ENCODE measurements around the gene PER1.

PER1 gene

GRCh38 chr17:8137645-8138373 is 14.4 kb downstream of the PER1 start:
- DNase-seq = peak; percentile 59

DNA sequence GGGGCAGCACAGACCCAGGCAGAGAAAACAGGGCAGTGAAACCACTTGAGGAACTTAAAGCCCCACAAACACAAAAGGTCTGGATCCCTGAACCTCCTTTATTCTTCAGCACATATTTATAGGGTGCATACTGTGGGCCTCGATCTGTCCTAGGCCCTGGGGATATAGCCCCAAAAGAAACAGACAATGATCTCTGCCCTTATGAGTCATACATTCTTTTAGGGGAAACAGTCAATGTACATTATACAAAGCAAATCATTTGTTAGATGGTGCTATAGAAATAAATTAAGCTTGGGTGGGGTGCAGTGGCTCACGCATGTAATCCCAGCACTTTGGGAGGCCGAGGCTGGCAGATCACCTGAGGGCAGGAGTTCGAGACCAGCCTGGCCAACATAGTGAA is 18.3 kb downstream of the PER1 start:
- DNase-seq = no peak

DNA sequence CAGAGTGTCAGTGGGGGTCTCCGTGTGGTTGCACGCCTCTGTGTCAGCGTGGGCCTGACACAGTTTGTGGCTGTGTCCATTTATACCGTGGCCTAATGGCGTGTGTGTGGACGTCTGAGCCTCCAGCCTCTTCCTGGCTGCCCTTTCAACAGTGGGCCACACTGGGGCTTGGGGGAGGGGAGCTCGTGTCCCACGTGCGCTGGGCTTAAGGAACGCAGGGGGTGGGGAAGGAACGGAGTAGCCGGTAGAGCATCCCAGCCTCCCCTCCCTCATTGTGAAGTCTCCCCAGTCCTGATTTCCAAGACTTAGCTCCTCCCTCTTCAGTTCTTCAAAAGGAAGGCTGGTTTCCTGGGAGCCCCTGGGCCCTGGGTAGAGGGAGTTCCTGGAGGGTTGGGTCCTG is 18.8 kb downstream of the PER1 start:
- DNase-seq = no peak

DNA sequence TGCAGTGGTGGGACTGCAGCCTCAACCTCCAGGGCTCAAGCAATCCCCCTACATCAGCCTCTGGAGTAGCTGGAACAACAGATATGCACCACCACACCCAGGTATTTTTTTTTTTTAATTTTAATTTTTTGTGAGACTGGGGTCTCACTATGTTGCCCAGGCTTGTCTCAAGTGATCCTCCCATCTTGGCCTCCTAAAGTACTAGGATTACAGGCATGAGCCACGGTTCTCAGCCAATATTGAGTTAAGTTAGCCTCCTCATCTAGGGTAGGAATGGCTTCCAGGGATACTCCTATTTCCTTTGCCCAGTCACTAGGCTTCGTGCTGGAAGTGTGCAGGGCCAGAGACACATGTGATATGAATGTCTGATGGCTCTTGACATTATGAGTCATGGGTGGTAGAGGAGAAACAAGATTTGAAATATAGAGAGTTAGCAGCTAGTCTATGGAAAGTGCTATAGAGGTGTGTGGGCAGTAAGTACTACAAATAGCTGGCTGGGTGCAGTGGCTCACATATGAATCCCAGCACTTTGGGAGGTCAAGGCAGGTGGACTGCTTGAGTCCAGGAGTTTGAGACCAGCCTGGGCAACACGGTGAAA is 20.3 kb downstream of the PER1 start:
- DNase-seq = peak; percentile 92

DNA sequence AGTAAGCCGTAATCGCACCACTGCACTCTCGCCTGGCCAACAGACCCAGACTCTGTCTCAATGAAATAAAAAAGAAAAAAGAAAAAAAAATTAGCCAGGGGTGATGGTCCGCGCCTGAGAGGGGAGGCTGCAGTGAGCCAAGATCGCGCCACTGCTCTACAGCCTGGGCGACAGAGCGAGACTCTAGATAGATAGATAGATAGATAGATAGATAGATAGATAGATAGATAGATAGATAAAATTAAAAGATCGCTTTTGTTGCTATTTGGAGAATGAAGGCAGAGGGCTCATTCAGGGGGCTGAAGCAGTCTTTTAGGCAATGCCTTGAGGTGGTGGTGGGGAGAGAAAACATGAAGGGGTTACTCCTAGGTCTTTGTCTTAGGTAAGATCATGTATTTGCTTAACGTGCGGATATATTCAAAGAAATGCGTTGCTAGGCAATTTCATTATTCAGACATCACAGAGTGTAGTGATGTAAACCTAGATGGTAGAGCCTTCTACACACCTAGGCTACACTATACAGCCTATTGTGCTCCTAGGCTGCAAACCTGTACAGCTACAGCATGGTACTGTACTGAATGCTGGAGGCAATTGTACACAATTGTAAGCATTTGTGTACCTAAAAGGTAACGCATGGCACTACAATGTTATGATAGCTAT is 23.9 kb downstream of the PER1 start:
- peak; percentile 75 for DNase-seq

DNA sequence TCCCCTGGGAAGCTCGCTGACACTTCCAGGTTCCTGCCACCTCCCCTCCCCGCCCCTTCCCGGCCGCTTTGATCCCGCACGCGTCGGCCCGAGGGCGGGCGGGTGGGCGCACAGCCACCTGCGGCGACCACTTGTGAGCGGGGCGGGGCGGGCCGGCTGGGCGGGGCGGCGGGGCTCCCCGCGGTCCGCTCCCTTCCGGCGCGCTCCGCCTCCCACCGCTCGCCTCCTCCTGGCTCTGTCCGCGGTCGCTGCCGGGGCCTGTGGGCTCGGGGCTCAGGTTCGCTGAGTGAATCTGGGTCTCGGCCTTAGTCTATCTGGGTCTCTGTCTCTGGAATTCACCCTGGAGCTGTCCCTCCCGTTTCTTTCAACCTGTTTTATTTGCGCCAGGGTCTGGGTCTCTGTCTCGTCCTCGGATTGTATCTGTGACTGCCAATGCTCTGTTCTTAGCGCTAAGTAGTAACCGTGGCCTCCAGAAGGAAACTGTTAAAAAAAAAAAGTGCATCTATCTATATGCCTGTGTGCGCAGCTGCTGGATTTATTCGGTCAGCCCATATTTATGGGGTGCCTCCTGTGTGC is 25.6 kb downstream of the PER1 start:
- peak; percentile 91 for DNase-seq

- DNase-seq = peak; percentile 83
These were observed 26.2 kb downstream of the PER1 start for GRCh38 chr17:8125947-8126490.

GRCh38 chr17:8125154-8125946 is 26.9 kb downstream of the PER1 start:
- DNase-seq = peak; percentile 92

GRCh38 chr17:8124350-8125153 is 27.7 kb downstream of the PER1 start:
- peak; percentile 81 for DNase-seq

- DNase-seq = peak; percentile 81
These were observed 28.4 kb downstream of the PER1 start, which contains the start of gene HES7 for GRCh38 chr17:8123695-8124349. Gene HES7 (minus strand): TSS chr17:8124106. CDS start chr17:8124084, 22 bp downstream.

DNA sequence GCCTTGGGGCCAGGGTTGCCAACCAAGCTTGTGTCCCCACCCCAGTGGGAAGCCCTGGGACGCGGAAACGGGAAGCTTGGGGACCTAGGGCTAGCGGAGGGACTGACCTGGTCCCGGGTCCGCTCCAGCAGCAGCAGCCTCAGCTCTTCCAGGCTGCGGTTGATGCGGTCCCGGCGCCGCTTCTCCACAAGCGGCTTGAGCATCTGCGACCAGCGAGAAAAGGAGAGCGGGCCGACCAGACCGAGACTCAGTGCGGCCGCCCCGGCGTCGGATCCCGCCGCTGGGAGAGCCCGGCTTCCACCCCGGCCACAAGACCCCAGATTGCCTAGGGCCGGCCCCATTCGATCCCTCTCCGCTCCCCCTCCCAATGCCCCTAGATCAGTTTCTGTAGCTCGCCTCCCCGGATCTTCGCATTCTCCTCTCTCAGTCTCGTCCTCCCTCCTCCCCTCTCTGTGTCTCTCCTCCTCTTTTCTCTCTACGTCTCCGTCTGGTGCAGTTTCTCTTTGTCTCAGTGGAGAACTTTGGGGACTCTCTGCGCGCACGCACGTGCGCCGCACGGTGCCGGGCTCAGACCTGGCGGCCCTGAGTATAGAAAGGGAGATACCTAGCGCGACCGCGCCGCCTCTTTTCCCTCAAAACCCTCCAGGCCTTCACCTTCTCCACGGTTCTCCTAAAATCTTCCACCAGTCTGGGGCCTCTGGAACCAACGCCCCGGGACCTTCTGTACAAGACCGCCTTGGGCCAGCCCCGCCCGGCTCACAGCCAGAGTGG is 29.1 kb downstream of the PER1 start:
- DNase-seq = peak; percentile 79

DNA sequence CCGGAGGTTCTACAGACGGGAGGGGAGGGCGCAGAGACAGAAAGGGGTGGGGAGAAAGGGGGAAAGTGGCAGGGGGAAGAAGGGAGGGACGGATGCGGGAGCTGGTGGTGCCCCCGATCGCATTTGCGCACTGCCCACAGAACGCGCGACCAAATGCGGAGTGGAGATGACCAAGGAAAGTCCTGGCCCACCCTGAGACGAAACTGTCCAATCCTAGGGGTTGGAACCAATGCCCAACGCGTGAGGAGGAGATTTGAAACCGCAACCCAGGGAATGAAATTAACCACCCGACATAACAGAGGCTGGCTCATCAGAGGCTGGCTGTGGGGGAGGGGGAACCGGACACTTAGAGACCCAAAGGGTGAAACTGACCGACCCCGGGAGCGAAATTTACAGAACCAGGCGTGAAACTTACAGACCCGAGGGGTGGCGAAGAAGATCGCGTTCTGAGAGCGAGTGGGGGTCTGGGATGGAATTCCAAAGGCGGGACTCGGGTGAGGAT is 29.7 kb downstream of the PER1 start:
- peak; percentile 75 for DNase-seq

DNA sequence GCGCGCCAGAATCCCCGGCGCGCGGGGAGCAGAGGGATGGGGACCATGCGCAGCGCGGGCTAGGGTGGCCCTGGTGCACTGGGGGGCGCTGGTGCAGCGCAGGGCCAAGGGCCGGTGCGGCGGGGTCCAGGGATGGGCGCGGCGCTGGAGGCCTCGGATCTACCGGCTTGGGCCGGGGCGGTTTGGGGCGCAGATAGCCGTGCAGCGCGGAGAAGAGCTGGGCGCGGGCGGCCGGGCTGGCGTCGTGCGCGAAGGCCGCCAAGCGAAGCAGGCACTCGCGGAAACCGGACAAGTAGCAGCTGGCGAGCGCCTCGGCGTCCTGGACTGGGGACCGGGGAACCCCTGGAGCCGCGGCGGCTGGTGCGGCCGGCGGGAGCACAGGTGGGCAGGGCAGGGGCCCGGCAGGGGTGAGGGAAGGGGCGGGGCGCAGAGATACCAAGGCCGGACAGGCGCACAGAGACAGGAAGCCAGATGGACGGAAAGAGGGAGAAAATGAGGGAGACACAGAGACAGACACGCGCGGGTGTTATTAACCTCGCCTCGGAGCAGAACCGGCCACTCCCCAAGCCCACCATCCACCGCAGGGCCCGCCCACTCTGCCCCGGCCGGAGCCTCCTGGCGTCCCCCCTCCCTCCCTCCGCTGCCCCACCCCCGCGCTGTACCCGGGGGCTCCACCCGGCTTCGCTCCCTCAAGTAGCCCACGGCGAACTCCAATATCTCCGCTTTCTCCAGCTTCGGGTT is 30.4 kb downstream of the PER1 start:
- DNase-seq = peak; percentile 94

DNA sequence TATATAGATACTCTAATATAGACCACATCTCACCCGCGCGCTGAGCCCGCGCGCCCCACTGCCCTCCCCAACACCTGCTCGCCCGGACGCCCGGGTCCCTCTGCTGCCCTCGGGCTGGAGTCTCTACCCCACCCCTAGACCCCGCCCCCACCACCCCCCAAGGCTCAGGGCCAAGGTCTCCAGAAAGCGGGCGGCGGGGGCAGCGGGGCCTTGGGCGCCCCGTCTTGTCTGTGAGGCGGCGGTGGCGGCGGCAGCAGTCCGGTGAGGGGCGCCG is 30.9 kb downstream of the PER1 start:
- DNase-seq = no peak

DNA sequence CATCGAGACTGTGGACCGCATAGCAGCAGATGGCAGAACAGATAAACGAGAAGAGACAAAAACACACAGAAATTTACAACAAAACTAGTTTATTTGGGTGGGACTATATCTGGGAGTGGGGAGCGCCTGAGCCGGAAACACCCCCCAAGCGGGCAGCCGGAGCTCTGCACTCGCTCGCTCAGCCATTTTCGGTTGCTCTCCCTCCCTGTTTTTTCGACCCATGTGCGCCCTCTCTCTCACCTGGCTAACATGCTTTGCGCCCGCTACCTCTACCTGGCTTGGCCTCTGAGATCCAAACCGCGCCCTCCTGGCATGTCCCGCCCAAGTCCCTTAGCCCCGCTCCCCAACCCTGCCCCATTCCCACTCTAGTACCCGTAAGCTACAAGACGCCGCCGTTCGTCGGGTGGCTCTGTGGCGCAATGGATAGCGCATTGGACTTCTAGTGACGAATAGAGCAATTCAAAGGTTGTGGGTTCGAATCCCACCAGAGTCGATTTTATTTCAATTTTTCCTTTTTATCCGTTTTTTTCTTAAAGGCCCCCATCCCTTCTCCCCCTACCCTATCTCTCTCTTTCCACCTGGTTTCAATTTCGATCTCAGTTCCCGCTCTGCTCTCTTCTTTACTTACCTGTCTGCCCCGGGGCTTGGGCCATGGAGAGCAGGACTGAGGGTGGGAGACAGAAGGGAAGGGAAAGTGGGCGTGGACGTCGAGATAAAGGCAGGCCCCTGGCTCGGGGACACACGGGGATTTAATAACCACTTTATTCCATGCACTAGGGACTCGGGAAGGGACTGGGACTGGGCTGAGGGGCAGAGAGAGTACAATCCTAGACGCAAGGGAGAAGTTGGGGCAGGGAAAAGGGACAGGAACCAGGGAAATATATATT is 31.4 kb downstream of the PER1 start:
- DNase-seq = peak; percentile 98

DNA sequence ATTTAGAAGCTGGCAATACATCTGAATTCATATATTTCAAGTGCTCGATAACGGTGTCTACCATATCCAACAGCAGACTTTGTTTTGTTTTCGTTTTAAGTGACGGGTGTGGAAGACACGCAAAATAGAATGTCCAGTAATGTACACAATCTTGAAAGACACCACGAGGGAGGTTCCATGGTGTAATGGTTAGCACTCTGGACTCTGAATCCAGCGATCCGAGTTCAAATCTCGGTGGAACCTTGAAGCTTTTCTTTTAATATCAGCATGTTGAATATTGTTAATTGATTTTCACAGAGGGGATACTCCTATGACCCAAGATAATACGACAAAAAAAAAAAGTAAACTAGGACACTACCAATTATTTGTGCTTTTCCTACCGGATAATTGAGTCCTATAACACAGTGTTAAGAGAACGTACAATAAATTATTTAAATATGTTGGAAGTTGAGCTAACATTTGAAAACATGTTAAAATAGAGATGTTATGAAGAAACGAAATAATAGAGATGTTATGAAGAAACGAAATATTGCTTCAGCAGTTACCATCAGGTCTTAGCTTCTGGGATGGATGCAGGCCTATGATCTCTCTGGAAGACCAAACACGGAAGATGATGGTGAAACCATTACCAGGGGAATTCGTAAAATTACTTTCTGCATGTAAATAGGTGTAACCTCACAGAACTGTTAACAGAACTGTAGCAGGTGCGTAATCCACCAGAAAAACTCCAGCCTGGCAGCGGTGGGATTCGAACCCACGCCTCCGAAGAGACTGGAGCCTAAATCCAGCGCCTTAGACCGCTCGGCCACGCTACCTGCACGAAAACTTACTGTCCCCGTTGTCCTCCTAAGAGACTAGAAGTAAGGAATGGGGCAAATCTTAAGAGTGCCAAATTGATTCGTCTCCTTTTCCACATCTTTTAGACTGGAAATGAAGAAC is 32.4 kb downstream of the PER1 start:
- peak; percentile 97 for DNase-seq

Measured in DMS53 (cell line).